Sigmoid colon (tissue), 7 donors: ENCODE measurements around the gene YJU2. TPM values are rescaled to one million over a fixed set of nuclear protein-coding genes. Genes with fewer than 3 reads are reported as not detected.

Experiments
- DNase-seq: peaks from one replicate; pipeline ENCODE4 v3.0.0-alpha.2; 2019
- H3K27ac ChIP-seq, 4 donors: fragments of 200-600 bp; sonication (generic); one replicate each; pipeline ENCODE4 v1.5.1; 2016 to 2019; ENCODE audit warnings: mild to moderate bottlenecking in 1 of 4
- H3K27me3 ChIP-seq, 3 donors: fragments of 200-600 bp; sonication (generic); one replicate each; pipeline ENCODE4 v1.5.1; 2019; ENCODE audit warnings: mild to moderate bottlenecking in 1 of 3
- H3K36me3 ChIP-seq, 4 donors: fragments of 200-600 bp; sonication (generic); one replicate each; pipeline ENCODE4 v1.5.1; 2016 to 2019
- H3K4me1 ChIP-seq, 4 donors: fragments of 200-600 bp; sonication (generic); one replicate each; pipeline ENCODE4 v1.5.1; 2017 to 2019
- H3K4me3 ChIP-seq, 4 donors: fragments of 200-600 bp; sonication (generic); one replicate each; pipeline ENCODE4 v1.5.1; 2017 to 2019; ENCODE audit warnings: mild to moderate bottlenecking in 2 of 4, moderate library complexity in 1 of 4
- H3K9me3 ChIP-seq, 4 donors: fragments of 200-600 bp in 3 of 4; sonication (generic) in 3 of 4; one replicate each; pipeline versions ENCODE4 v1.5.1 to v1.6.1; 2013 to 2019
- CTCF ChIP-seq, 4 experiments: fragments of 450-650 bp in 3 of 4; fragments of 200-600 bp in 1 of 4; IDR thresholded peaks; one replicate each; pipeline ENCODE4 v1.5.1; 2016 to 2019; ENCODE audit warnings: antibody characterized with exemption in 4 of 4, mild to moderate bottlenecking in 3 of 4, moderate library complexity in 2 of 4
- EP300 ChIP-seq, 4 donors: sonication (generic); formaldehyde crosslinking; IDR thresholded peaks; one replicate each; pipeline ENCODE4 v1.6.1; 2017; ENCODE audit warnings: antibody characterized with exemption in 4 of 4
- POLR2A ChIP-seq, 2 donors: fragments of 450-650 bp; IDR thresholded peaks; one replicate each; pipeline ENCODE4 v1.6.1; 2016; ENCODE audit warnings: antibody characterized with exemption in 2 of 2, mild to moderate bottlenecking in 2 of 2, moderate library complexity in 2 of 2
- POLR2AphosphoS5 ChIP-seq, 4 donors: sonication (generic); formaldehyde crosslinking; IDR thresholded peaks; one replicate each; pipeline ENCODE4 v1.6.1; 2017; ENCODE audit warnings: antibody characterized with exemption in 4 of 4
- WGBS, 2 donors: extraction: QIAGEN DNeasy Blood & Tissue Kit; methylation state at CpG; one replicate each; pipeline ENCODE4 v1.1.7; 2013; 5-methylcytosine and 5-hydroxymethylcytosine counted together
- intact Hi-C: fragments of 100-400 bp; cut with DNase I; formaldehyde crosslinking; loops from one replicate; pipeline ENCODE4 v1.15.1; 2023
- polyA plus RNA-seq, 3 donors: library from polyadenylated mRNA; stranded (reverse); fragments of 200-250 nt; gene quantifications; one replicate each; pipeline ENCODE4 v1.2.3, GENCODE V29; 2013
- total RNA-seq, 4 donors: library from RNA; depleted of rRNA; stranded (reverse); fragments of >200 nt; gene quantifications; one replicate each; pipeline ENCODE4 v1.1.0, GENCODE V29; 2016
- donor health status: healthy with polysubstance abuse.
- donor health status: Bipolar disorder and iron deficiency.
- donor health status: healthy.

YJU2 gene
- total and polyA plus RNA-seq, 7 donors, result 19.4 to 31.8 (median 21.5) TPM

- Histone ChIP-seq H3K27ac (no peak overlapping the region), H3K4me1 (no peaks in the 10 kb centered on the region), H3K4me3 (no peak overlapping the region), H3K27me3 (peaks cover 0 to 19% (median 2%) of the 10 kb centered on the region in 3 donors), H3K9me3 (no peaks in the 10 kb centered on the region), H3K36me3 (no peaks in the 10 kb centered on the region)
- no peak for TF ChIP-seq CTCF (IDR thresholded peaks at IDR 0.05)
- no peak for TF ChIP-seq POLR2AphosphoS5 (IDR thresholded peaks at IDR 0.05)
- no peak for TF ChIP-seq EP300 (IDR thresholded peaks at IDR 0.05)
- no peak for TF ChIP-seq POLR2A (IDR thresholded peaks at IDR 0.05)
- DNase-seq, result no peak
- WGBS, 2 donors, result 75 to 77% methylated on average over 15 of the region's 15 CpGs
- intact Hi-C loops, result no loop called here
Observed at GRCh38 chr19:4210166-4210731, 36.6 kb upstream of the YJU2 start.

GRCh38 chr19:4213116-4213515 is 33.8 kb upstream of the YJU2 start:
- Histone ChIP-seq H3K27me3 (peaks cover 0 to 5% (median 0%) of the 10 kb centered on the region in 3 donors), H3K27ac (no peak overlapping the region), H3K36me3 (no peaks in the 10 kb centered on the region), H3K9me3 (no peaks in the 10 kb centered on the region), H3K4me1 (no peaks in the 10 kb centered on the region), H3K4me3 (no peak overlapping the region)
- DNase-seq, result no peak
- TF ChIP-seq CTCF (IDR thresholded peaks at IDR 0.05), result no peak
- intact Hi-C loops, result no loop called here
- 65 to 72% methylated on average over 3 of the region's 3 CpGs for WGBS, 2 donors

- H3K27me3 ChIP-seq, result no peaks in the 10 kb centered on the region
- TF ChIP-seq POLR2AphosphoS5 (IDR thresholded peaks at IDR 0.05), result no peak
- no peak for TF ChIP-seq POLR2A (IDR thresholded peaks at IDR 0.05)
- TF ChIP-seq EP300 (IDR thresholded peaks at IDR 0.05), result no peak
- no peak for TF ChIP-seq CTCF (IDR thresholded peaks at IDR 0.05)
- no peak for DNase-seq
- intact Hi-C loops, result no loop called here
- no peaks in the 10 kb centered on the region for H3K9me3 ChIP-seq
- no peak overlapping the region for H3K4me3 ChIP-seq
- H3K4me1 ChIP-seq, result no peaks in the 10 kb centered on the region
- H3K36me3 ChIP-seq, result no peaks in the 10 kb centered on the region
- WGBS, 2 donors, result 56 to 75% methylated on average over 10 of the region's 10 CpGs
- H3K27ac ChIP-seq, result no peak overlapping the region
Observed at GRCh38 chr19:4215807-4216206, 31.1 kb upstream of the YJU2 start.

DNA sequence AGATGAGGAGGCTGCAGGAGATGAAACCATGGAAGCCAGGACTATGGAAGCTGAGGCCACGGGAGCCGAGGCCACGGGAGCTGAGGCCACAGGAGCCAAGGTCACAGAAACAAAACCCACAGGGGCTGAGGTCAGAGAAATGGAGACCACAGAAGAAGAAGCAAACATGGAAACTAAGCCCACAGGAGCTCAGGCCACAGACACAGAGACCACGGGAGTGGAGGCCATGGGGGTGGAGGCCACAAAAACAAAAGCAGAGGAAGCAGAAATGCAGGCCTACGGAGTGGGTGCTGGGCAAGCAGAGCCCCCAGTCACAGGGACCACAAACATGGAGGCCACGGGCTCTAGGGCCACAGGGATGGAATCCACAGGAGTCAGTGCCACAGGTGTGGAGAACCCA is 30.0 kb upstream of the YJU2 start:
- Histone ChIP-seq H3K36me3 (no peaks in the 10 kb centered on the region), H3K9me3 (no peaks in the 10 kb centered on the region), H3K27ac (no peak overlapping the region), H3K27me3 (no peaks in the 10 kb centered on the region), H3K4me1 (no peaks in the 10 kb centered on the region), H3K4me3 (no peak overlapping the region)
- 79 to 88% methylated on average over 6 of the region's 6 CpGs for WGBS, 2 donors
- DNase-seq, result no peak
- TF ChIP-seq EP300 (IDR thresholded peaks at IDR 0.05) (no peak), POLR2A (IDR thresholded peaks at IDR 0.05) (no peak), CTCF (IDR thresholded peaks at IDR 0.05) (no peak), POLR2AphosphoS5 (IDR thresholded peaks at IDR 0.05) (no peak)
- intact Hi-C loops, result no loop called here
